ENCODE data around the gene GPR42.

GPR42 gene, protein sequence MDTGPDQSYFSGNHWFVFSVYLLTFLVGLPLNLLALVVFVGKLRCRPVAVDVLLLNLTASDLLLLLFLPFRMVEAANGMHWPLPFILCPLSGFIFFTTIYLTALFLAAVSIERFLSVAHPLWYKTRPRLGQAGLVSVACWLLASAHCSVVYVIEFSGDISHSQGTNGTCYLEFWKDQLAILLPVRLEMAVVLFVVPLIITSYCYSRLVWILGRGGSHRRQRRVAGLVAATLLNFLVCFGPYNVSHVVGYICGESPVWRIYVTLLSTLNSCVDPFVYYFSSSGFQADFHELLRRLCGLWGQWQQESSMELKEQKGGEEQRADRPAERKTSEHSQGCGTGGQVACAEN

DNA sequence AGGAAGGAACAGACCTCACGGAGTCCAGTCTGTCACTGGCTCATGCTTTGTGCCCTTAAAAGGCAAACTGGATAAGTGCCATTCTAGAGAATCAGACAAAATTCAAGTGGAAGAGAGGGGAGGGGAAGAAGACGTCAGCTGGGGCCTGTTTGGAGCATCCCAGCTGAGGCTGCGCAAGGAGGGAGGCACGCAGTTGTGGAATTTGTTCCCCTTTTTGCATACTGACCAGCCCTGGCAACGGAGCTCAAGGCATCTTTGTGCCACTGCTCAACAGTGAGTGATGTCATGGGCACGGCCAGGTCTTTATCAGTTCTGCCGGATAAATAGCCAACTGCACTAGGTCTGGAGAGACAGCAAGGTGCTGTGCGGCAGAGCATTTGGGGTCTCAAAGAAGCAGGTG is at the start of gene GPR42:
GPR42 (plus strand) TSS at position 347 of the 400 bp plus-strand sequence. CDS start 292 bp downstream, outside the sequence.
- DNase-seq (ENCODE audit: low spot score), result no peak

DNA sequence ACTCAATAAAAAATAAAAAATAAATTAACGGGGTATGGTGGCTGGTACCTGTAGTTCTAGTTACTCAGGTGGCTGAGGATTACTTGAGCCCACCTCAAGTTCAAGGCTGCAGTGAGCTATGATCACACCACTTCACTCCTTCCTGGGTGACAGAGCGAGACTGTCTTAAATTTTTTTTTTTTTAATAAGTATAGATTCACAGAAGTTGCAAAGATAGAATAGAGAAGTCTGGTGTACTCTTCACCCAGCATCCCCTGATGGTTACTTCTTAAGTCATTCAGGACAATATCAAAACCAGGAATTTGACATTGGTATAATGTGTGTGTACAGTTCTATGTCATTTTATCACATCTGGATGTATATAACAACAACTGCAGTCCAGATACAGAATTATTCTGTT is 49.6 kb upstream of the GPR42 start:
- DNase-seq (ENCODE audit: low spot score), result no peak

DNA sequence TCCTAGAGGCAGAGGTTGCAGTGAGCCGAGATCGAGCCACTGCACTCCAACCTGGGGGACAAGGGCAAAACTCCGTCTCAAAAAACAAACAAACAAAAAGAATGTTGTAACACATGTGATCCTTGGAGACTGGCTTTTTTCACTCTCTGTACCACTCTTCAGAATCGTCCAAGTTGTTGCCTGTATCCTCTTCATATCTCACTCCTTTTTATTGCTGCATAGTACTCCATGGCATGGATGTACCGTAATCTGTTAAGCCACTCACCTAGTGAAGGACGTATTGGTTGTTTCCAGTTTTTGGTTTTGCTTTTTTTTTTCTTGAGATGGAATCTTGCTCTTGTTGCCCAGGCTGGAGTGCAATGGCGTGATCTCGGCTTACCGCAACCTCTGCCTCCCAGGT is 48.9 kb upstream of the GPR42 start:
- no peak for DNase-seq (ENCODE audit: low spot score)

DNA sequence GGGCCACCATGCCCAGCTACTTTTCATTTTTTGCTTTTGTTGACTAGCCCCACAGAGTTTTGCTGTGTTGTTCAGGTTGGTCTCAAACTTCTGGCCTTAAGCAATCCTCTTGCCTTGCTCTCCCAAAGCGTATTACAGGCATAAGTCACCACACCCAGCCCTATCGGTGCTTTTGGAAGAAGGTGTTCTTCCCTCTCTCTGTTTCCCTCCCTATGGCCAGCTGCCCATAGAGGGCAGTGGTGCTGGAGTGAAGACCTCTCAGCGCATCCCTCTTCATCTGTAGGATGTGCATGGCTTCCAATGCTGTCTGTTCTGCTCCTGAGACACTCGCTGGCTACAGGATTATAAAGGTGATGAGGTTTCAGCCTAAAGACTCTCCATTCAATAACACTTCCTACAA is 43.2 kb upstream of the GPR42 start:
- DNase-seq (ENCODE audit: low spot score), result no peak

DNA sequence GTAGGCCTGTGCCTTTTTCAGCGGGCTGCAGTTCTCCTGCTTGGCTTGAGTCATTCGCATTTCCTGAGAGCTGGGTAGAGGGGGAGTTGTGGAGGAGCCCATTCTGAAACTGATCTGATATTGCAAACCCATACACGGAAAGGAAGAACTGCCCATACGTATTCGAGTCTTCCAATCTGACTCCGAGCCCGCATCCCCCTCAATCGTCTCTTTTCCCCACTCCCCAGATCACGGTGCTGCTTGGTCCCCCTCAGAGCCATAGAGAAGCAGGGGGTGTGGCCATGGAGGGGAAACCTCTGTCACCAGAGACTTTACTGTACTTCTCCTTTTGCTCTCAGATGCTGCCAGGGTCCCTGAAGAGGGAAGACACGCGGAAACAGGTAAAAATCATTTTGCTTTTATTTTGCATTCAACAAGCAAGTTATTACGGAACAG is 42.0 kb upstream of the GPR42 start, which contains the start of gene CD22:
CD22 (plus strand) TSS at position 337 of the 435 bp plus-strand sequence. CDS start 2,854 bp downstream, outside the sequence.
- DNase-seq (ENCODE audit: low spot score), result no peak

DNA sequence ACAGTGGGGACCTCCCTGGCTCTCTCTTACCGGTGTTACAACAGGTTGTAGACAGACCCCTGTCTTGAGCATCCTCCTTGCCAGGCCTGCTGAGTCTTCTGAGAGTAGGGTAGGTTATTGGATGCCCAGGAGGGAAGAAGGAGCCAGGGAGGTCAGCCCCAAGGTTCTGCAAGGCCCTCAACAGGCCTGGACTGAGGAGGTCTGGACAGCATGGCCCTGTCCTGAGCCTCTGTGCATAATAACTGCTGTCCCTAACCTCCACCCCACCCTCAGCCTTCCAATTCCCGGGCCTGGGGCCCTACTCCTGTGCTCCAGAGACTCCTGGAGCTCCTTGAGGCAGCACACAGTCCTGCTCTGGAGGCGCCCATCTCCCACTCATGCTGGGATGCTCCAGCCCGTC is 41.5 kb upstream of the GPR42 start:
- no peak for DNase-seq (ENCODE audit: low spot score)

DNA sequence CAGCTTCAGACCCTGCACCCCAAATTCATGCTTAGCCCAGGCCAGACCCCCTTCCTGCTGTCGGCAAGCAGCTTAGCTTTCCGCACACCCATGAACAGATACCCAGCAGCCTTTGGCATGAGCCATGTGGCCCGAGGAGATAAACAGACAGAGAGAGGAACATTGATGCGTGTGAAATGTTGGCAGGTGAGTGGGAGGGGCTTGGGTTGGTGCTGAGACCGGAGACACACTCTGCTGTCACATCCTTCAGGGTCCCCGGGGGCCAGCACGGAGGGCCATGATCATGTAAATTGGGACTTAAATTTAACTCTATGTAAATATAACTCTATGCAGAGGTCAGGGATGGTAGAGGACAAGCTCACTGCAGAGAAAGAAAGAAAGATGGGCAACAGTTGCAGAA is 40.4 kb upstream of the GPR42 start:
- DNase-seq (ENCODE audit: low spot score), result no peak

DNA sequence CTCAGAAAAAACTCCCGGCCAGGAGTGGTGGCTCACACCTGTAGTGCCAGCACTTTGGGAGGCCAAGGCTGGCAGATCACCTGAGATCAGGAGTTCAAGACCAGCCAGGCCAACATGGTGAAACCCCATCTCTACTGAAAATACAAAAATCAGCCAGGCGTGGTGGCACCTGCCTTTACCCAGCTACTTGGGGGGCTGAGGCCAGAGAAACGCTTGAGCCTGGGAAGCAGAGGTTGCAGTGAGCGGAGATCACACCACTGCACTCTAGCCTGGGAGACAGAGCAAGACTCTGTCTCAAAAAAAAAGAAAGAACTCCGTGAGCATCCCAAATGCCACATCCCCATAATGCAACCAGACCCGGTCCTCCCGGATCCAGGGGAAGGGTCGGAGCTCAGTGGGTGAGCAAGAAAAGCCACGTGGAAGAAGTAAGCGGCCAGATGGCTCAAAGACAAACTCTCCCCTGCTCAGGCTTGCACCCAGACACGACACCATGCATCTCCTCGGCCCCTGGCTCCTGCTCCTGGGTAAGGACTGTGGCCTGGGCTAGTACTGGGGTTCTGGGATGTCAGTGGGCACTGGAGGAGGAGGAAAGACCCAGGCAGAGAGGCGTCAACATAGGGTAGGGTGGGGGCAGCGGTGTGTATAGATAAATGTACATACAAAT is 39.2 kb upstream of the GPR42 start:
- DNase-seq (ENCODE audit: low spot score), result no peak

DNA sequence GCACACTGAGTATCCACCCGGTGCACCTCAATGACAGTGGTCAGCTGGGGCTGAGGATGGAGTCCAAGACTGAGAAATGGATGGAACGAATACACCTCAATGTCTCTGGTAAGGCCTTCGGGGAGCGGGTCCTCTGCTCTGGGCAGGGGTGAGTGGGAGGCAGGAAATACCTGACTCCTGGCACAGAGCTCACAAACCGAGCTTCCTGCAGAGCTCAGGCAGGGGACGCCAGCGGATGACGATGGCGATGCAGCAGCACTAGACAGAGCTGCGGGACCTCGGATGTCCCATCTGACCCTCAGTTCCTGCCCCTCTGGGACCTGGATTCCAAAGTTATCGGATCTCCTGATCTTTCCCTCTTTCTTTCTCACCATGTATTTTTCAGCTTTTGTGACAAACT is 38.1 kb upstream of the GPR42 start:
- no peak for DNase-seq (ENCODE audit: low spot score)

DNA sequence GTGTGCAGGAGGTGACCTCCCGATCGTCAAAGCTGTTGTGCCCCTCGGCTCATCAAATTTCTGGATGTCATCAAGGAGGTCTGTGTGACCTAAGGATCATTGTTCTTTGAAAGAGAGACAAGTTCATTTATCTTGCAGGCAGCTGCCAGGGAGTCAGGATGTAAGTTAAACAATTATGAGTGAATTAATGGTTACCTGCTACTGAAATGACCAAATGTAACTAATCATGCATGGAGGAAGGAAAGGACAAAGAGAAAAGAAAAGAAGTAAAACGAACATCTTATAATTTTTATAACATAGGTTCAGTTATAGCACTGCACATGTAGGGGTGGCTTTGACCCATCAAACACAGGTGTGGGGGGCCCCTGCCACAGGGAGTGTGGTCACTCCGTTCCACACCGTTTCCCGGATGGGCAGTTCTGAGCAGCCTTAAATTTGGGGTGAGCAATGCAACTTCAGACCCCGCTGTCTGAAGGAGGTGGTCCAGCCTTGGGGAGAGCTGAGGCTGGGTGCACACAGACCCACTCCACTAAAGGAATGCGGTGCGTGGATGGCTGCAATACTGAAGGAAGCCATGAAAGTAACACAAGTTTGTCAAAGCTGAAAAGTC is 36.6 kb upstream of the GPR42 start:
- no peak for DNase-seq (ENCODE audit: low spot score)

DNA sequence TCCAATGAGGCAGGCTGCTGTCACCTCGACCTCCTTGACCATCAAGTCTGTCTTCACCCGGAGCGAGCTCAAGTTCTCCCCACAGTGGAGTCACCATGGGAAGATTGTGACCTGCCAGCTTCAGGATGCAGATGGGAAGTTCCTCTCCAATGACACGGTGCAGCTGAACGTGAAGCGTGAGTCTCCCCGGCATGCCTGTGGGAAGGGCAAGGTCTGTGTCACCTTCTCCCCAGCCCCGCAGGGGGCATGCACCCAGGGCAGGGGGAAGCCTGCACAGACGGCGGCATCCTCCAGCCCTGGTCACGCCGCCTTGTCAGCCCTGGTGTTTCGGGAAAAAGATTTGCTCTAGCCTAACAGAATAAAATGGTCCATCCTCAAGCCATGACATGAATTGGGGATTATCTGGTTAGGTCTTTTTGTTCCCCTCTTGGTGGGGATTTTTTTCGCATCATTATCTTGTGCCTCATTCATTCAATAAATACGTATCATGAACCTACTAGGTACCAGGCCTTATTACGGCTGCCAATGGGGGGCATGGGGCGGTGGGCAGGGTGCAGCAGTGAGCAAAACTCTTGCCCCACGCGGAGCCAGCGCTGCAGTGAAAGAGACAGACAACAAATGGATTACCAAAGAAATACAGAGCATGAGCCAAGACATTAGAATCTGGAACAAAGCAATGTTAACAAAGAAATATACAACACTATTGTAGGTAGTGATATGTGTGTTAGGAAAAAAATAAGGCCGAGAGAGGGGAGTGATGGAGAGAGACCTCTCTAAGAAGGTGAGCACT is 34.5 kb upstream of the GPR42 start:
- no peak for DNase-seq (ENCODE audit: low spot score)

DNA sequence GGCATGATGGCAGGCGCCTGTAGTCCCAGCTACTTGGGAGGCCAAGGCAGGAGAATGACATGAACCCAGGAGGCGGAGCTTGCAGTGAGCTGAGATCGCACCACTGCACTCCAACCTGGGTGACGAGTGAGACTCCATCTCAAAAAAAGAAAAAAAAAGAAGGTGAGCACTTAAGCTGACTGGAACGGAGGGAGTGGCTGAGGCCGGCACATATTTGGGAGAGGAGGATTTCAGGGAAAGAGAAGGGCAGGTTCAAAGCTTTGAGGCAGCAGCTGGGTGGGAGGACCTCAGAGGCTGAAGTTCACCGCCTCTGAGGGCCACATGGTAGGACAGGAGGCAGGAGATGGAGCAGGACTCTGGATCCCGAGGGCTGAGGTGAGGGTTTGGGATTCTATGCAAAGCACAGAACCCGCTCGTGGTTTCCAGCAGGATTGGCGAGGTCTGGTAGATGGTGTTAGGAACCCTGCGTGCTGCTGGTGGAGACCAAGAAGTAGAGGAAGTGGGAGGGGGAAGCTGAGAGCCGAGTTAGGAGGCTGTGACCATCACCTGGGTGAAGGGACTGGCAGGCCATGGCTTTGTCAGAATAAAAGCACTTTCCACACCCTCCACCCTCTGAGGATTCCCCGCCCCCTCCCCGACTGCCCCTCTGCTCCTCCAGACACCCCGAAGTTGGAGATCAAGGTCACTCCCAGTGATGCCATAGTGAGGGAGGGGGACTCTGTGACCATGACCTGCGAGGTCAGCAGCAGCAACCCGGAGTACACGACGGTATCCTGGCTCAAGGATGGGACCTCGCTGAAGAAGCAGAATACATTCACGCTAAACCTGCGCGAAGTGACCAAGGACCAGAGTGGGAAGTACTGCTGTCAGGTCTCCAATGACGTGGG is 33.5 kb upstream of the GPR42 start:
- DNase-seq (ENCODE audit: low spot score), result no peak

DNA sequence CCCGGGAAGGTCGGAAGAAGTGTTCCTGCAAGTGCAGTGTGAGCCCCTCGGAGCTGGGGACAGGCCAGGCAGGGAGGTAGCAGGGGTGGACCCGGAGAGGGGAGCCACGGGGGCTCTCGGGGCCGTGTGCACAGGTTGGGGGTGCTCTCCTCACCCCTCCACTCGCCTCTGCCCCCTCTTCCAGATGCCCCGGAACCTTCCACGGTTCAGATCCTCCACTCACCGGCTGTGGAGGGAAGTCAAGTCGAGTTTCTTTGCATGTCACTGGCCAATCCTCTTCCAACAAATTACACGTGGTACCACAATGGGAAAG is 32.9 kb upstream of the GPR42 start:
- DNase-seq (ENCODE audit: low spot score), result no peak

DNA sequence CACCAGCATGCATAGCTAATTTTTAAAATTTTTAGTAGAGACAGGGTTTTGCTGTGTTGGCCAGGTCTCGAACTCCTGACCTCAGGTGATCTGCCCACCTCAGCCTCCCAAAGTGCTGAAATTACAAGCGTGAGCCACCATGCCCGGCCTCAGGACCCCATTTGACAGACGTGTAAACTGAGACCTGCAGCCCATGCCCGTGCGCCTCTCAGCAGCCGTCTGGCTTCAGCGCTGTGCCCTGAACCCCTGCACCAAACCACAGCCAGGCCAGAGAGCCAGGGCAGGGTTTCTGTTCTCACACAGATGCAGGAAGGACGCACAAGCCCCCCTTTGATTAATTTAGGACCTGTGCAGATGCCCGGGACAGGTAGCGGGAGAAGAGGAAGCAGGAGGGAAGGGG is 30.4 kb upstream of the GPR42 start:
- DNase-seq (ENCODE audit: low spot score), result no peak

DNA sequence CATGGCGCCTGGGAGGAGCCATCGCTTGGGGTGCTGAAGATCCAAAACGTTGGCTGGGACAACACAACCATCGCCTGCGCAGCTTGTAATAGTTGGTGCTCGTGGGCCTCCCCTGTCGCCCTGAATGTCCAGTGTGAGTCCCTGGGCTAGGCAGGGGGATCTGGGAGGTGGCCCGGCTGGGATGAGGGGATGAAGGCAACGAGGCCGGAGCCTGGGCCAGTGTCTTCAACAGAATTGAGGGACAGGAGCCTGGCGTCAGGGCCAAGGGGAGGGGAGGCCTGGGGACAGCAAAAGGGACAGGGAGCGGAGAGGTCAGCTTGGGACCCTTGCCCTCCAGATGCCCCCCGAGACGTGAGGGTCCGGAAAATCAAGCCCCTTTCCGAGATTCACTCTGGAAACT is 29.9 kb upstream of the GPR42 start:
- no peak for DNase-seq (ENCODE audit: low spot score)

DNA sequence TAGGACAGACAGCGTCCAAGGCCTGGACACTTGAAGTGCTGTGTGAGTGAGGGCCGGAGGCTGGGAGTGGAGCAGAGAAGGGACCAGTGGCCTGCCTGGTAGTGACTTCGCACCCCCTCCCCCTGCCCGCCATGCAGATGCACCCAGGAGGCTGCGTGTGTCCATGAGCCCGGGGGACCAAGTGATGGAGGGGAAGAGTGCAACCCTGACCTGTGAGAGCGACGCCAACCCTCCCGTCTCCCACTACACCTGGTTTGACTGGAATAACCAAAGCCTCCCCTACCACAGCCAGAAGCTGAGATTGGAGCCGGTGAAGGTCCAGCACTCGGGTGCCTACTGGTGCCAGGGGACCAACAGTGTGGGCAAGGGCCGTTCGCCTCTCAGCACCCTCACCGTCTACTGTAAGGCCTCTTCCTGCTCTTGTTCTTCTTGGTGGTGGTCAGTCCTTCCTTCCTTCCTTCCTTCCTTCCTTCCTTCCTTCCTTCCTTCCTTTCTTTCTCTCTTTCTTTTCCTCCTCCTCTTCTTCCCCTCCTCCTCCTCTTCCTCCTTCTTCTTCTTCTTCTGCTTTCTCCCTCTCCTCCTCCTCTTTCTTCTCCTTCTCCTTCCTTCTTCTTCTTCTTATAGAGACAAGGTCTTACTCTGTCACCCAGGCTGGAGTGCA is 29.2 kb upstream of the GPR42 start:
- no peak for DNase-seq (ENCODE audit: low spot score)

DNA sequence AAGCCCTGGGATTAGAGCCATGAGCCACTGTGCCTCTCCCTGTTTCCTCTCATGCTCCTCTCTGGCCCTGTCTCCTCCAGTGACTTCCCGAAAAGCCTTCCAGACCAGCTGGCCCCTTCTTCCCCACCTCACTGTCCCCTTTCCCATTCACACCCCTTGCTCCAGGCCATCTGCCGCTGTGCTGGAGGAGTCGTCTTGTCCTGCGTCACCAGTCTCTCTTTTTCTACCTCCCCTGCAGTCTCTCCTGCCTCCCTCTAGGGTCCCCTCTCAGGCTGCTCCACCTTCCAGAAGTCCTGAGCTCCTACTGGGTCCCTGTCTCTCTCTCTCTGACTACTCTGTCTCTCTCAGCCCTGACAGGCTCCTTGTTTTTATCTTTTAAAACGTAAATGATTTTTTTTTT is 28.4 kb upstream of the GPR42 start:
- DNase-seq (ENCODE audit: low spot score), result no peak

DNA sequence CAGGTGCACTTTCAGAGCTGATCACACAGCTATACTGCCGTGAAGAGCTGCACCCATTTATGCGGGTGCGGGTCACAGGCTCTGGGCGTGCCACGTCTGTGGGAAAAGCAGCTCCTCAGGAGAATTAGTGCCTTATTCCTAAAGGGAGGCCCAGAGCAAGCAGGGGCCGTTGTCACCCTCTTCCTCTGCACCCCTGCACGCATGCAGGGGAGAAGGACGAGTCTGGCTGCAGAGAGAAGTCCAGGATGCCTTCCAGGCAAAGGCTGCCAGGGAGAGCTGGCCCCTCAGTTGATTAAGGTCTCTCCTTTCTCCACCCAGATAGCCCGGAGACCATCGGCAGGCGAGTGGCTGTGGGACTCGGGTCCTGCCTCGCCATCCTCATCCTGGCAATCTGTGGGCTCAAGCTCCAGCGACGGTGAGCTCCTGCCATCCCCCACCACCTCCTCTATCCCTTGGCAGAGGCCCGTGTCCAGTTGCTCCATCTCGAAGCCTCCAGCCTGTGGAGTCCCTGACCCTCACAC is 26.3 kb upstream of the GPR42 start:
- DNase-seq (ENCODE audit: low spot score), result no peak

DNA sequence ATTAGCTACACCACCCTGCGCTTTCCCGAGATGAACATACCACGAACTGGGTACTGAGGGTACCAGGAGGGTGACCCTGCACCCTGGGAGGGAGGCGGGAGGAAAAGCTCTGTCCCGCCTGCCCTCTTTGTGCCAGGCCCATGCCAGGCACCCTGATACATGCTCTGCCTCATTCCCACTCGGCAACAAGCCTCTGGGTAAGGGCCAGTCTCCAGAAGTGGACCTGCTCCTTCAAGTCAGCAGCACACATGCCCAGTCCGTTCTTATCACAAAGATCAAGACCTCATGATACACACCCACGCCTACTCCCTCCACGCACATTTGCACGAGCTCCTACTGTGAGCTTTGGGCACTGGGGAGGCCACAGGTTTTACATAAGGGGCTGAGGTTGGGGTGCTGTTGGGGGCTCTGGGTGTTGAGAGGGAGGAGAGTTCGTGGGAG is 25.2 kb upstream of the GPR42 start:
- no peak for DNase-seq (ENCODE audit: low spot score)

DNA sequence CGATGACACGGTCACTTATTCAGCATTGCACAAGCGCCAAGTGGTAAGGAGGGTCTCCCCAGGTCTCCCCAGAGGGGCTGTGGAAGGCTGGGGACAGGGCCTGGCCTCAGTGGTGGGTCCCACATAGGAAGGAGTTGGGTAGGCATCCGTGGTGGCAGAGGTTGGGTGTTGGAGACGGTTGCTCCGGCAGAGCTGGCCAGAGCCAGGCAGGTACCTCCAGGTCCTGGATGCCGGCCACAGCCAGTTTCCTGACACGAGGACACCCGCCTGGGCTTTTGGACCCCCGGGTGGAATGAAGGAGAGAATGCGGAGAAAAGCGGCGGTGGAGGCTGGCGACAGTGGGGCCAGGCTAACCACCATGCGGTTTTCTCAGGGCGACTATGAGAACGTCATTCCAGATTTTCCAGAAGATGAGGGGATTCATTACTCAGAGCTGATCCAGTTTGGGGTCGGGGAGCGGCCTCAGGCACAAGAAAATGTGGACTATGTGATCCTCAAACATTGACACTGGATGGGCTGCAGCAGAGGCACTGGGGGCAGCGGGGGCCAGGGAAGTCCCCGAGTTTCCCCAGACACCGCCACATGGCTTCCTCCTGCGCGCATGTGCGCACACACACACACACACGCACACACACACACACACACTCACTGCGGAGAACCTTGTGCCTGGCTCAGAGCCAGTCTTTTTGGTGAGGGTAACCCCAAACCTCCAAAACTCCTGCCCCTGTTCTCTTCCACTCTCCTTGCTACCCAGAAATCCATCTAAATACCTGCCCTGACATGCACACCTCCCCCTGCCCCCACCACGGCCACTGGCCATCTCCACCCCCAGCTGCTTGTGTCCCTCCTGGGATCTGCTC is 24.4 kb upstream of the GPR42 start:
- DNase-seq (ENCODE audit: low spot score), result no peak
